Measurements from ENCODE around the gene ARHGAP23. TPM values are rescaled to one million over a fixed set of nuclear protein-coding genes. Genes with fewer than 3 reads are reported as not detected.
"Not testable (repeated sequence)": the region's sequence is repeated elsewhere in the genome, so short reads cannot be mapped to it uniquely, and the experiment has no call there.

Gene ARHGAP23
- total and polyA plus RNA-seq, 10 donors = 7.5 to 250 (median 67.0) TPM

DNA sequence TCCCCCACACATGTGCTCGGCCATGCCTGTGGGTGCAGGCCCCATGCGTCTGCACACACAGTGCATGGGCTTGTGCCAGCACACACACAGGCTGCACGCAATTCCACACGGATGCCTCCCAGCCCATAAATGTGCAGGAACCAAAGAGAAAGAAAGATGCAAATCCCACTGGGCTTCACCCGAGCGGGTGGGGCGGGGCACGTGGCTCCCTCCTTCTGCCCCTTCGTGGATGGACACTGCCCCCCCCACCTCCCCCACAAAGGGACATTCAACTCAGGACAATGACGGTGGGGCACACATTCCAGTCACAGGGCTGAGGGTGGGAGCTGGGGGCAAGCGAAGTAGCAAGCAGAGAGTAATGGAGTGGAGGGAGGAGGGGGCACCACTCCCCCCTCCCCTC, 102.6 kb downstream of the ARHGAP23 start:
- H3K9me3 ChIP-seq; H3K4me1 ChIP-seq; H3K4me3 ChIP-seq; H3K27ac ChIP-seq; H3K36me3 ChIP-seq; intact Hi-C loops (cut with DNase I; ENCODE audit: low total_unique reads); DNase-seq: not testable (repeated sequence)
- 62 to 80% (median 74%) methylated on average over 7 to 11 of the region's 11 CpGs for WGBS, 5 donors
- peaks cover 0 to 65% (median 1%) of the 10 kb centered on the region in 7 donors for H3K27me3 ChIP-seq (replicated peaks in 1 of 7)

DNA sequence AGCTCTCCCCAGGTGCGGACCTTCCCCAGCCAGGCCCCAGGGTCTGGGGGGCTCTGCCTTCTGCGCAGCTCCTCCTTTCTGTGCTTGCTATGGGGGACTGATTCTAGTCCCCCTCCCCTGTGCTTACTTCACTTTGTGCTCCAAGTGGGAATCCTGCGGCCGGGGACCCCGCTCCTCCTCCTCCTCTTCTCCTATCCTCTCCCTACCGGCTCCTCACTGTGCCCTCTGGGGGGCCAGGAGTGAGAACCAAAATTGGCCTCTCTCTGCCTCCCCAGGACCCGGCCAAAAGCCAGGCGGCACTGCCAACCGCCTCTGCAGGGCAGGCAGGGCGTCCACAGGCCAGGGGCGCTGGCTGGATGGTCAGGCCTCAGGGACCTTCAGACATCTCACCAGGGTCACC, 103.5 kb downstream of the ARHGAP23 start:
- H3K27ac ChIP-seq; H3K36me3 ChIP-seq; intact Hi-C loops (cut with DNase I; ENCODE audit: low total_unique reads); H3K4me1 ChIP-seq; H3K4me3 ChIP-seq; H3K9me3 ChIP-seq; DNase-seq: not testable (repeated sequence)
- H3K27me3 ChIP-seq (replicated peaks in 1 of 7) = peaks cover 0 to 74% (median 9%) of the 10 kb centered on the region in 7 donors
- 86 to 94% (median 93%) methylated on average over 6 to 10 of the region's 11 CpGs for WGBS, 5 donors

DNA sequence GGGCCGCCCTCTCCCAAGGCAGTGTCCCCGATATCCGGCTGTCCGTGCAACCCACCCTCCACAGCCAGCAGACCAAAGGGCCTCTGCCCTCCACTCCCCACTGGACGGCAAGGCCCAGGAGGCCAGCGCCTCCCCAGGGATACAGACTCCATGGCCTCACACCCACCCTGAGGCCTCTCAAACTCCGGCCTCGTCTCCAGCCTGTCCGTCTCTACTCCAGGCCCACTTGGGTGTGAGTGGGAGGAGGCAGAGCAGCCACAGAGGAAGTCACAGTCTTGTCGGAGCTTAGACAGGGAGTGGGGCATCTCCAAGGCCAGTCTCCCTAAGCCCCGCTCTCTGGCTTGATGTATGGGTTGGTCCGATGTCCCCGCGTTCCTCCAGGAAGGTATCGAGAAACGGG, 104.2 kb downstream of the ARHGAP23 start:
- no peak for TF ChIP-seq POLR2A (IDR thresholded peaks at IDR 0.05)
- no peaks in the 10 kb centered on the region for H3K36me3 ChIP-seq
- no peak overlapping the region for H3K27ac ChIP-seq
- intact Hi-C loops (cut with DNase I; ENCODE audit: low total_unique reads) = no loop called here
- no peak overlapping the region for H3K4me3 ChIP-seq
- peaks cover 0 to 76% (median 9%) of the 10 kb centered on the region in 7 donors for H3K27me3 ChIP-seq (replicated peaks in 1 of 7)
- WGBS, 5 donors = 78 to 88% (median 81%) methylated on average over 15 to 16 of the region's 16 CpGs
- DNase-seq = no peak
- no peaks in the 10 kb centered on the region for H3K4me1 ChIP-seq
- no peaks in the 10 kb centered on the region for H3K9me3 ChIP-seq

DNA sequence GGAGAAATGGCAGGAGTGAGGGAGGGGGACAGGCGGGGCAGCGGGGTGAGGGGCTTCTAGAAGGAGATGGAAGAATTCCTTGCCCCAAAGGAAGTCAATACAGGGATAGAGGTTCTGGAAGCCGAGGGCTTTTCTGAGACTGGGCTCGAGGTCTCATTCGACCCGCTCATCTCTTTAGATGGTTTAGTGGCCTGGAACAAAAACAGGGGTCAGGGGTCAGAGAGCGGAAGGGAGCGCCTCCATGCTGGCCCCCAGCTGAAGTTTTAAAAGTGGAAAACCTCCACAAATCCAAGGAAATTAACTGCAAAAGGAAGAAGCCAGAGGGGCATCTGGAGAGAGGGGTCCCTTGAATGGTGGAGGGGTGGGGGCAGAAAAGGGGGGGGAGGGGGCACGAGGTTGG, 105.0 kb downstream of the ARHGAP23 start:
- no peaks in the 10 kb centered on the region for H3K9me3 ChIP-seq
- H3K4me3 ChIP-seq = no peak overlapping the region
- no peaks in the 10 kb centered on the region for H3K36me3 ChIP-seq
- no peak for DNase-seq
- 71 to 87% (median 80%) methylated on average over 8 to 9 of the region's 9 CpGs for WGBS, 5 donors
- peaks cover 0 to 73% (median 9%) of the 10 kb centered on the region in 7 donors for H3K27me3 ChIP-seq (replicated peaks in 1 of 7)
- H3K4me1 ChIP-seq = no peaks in the 10 kb centered on the region
- no peak overlapping the region for H3K27ac ChIP-seq
- intact Hi-C loops (cut with DNase I; ENCODE audit: low total_unique reads) = no loop called here
- TF ChIP-seq POLR2A (IDR thresholded peaks at IDR 0.05) (no peak), POLR2AphosphoS5 (IDR thresholded peaks at IDR 0.05) (no peak)
- TF ChIP-seq, protein P1, sequence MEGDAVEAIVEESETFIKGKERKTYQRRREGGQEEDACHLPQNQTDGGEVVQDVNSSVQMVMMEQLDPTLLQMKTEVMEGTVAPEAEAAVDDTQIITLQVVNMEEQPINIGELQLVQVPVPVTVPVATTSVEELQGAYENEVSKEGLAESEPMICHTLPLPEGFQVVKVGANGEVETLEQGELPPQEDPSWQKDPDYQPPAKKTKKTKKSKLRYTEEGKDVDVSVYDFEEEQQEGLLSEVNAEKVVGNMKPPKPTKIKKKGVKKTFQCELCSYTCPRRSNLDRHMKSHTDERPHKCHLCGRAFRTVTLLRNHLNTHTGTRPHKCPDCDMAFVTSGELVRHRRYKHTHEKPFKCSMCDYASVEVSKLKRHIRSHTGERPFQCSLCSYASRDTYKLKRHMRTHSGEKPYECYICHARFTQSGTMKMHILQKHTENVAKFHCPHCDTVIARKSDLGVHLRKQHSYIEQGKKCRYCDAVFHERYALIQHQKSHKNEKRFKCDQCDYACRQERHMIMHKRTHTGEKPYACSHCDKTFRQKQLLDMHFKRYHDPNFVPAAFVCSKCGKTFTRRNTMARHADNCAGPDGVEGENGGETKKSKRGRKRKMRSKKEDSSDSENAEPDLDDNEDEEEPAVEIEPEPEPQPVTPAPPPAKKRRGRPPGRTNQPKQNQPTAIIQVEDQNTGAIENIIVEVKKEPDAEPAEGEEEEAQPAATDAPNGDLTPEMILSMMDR (IDR thresholded peaks at IDR 0.05 in 8 of 11, conservative IDR thresholded peaks at IDR 0.05 in 3 of 11) = no peak

DNA sequence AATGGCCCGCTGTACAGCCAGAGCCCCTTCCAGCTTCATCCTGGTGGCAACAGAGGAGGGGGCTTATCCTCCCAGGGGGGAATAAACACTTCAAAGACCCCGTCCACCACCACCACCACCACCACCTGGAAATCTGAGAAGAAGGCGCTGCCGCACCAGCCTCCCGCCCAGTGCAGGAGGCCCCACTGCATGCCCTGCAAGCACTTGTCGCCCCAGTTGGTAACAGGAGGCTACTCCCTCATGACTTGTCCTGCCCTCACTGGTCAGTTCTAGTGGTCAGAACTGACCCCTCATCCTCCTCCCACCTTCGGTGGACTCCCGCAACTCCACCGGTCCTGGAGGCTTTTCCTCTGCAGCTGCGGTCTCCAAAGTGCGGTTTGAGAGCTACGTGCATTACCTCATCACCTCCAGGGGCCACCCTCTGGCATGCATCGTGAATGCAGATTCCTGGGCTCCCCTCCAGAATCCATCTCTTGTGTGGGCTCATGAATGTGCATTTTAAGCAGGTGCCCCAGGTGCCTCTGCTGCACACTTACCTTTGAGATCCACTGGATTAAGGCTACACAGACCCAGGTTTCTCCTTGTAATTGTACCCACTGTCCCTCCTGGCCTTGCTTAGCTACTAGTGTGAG, 105.7 kb downstream of the ARHGAP23 start:
- Histone ChIP-seq H3K36me3 (no peaks in the 10 kb centered on the region), H3K27ac (no peak overlapping the region), H3K9me3 (no peaks in the 10 kb centered on the region), H3K27me3 (replicated peaks in 1 of 7) (peaks cover 0 to 68% (median 9%) of the 10 kb centered on the region in 7 donors), H3K4me1 (no peaks in the 10 kb centered on the region), H3K4me3 (no peak overlapping the region)
- WGBS, 5 donors = 79 to 89% (median 85%) methylated on average over 12 to 13 of the region's 13 CpGs
- no peak for DNase-seq
- TF ChIP-seq, protein P1 (IDR thresholded peaks at IDR 0.05 in 8 of 11, conservative IDR thresholded peaks at IDR 0.05 in 3 of 11) = no peak
- TF ChIP-seq POLR2AphosphoS5 (IDR thresholded peaks at IDR 0.05) (no peak), POLR2A (IDR thresholded peaks at IDR 0.05) (no peak)
- intact Hi-C loops (cut with DNase I; ENCODE audit: low total_unique reads) = no loop called here

DNA sequence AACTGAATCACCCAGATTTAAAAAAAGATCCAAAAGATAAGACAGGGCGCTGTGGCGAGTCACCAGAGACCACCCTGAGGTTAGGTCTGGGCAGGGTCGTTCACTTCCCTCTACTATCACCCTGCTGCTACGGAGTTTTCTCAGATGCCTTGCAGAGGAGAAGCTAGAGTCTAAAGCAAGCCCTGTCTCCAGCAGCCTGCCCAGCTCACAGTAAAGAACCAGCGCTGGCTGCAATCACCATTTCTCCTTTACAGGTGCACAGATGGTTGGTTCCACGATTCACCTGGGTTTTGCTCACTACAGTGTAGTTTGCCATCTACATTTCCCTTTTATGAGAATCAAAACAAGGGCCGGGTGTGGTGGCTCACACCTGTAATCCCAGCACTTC, 106.2 kb downstream of the ARHGAP23 start:
- no peak for DNase-seq
- intact Hi-C loops (cut with DNase I; ENCODE audit: low total_unique reads) = no loop called here
- H3K36me3 ChIP-seq = no peaks in the 10 kb centered on the region
- H3K4me3 ChIP-seq = no peak overlapping the region
- no peaks in the 10 kb centered on the region for H3K4me1 ChIP-seq
- H3K27me3 ChIP-seq (replicated peaks in 1 of 7) = peaks cover 0 to 69% (median 9%) of the 10 kb centered on the region in 7 donors
- no peak overlapping the region for H3K27ac ChIP-seq
- no peaks in the 10 kb centered on the region for H3K9me3 ChIP-seq
- TF ChIP-seq POLR2A (IDR thresholded peaks at IDR 0.05) (no peak), POLR2AphosphoS5 (IDR thresholded peaks at IDR 0.05) (no peak)
- TF ChIP-seq, protein P1 (IDR thresholded peaks at IDR 0.05 in 8 of 11, conservative IDR thresholded peaks at IDR 0.05 in 3 of 11) = no peak
- 68 to 75% (median 73%) methylated on average over 7 of the region's 7 CpGs for WGBS, 5 donors
